Ovary (tissue), 9 donors: ENCODE measurements around the gene PRTG. TPM values are rescaled to one million over a fixed set of nuclear protein-coding genes. Genes with fewer than 3 reads are reported as not detected.

ENCODE experiments used
- DNase-seq, 5 donors: peaks; one replicate each; pipeline ENCODE4 v3.0.0-alpha.2; 2019 to 2020
- H3K27ac ChIP-seq, 2 donors: fragments of 200-600 bp; one replicate each; pipeline versions ENCODE4 v1.5.1 to v1.8.0; 2019 to 2022
- H3K27me3 ChIP-seq: fragments of 200-600 bp; one replicate; pipeline ENCODE4 v1.8.0; 2022
- H3K36me3 ChIP-seq: fragments of 200-600 bp; sonication (generic); one replicate; pipeline ENCODE4 v1.5.1; 2019
- H3K4me1 ChIP-seq: one replicate; pipeline ENCODE4 v1.8.1; 2013; ENCODE audit warnings: mild to moderate bottlenecking, moderate library complexity; ENCODE audit not compliant: insufficient read depth
- H3K4me3 ChIP-seq: fragments of 200-600 bp; sonication (generic); one replicate; pipeline ENCODE4 v1.5.1; 2017
- H3K9me3 ChIP-seq, 2 donors: fragments of 200-600 bp in 1 of 2; sonication (generic) in 1 of 2; one replicate each; pipeline versions ENCODE4 v1.5.1 to v1.8.1; 2013 to 2019; ENCODE audit warnings: mild to moderate bottlenecking in 1 of 2, moderate library complexity in 1 of 2
- CTCF ChIP-seq, 3 donors: fragments of 450-650 bp in 2 of 3; fragments of 200-600 bp in 1 of 3; IDR thresholded peaks; one replicate each; pipeline versions ENCODE4 v1.5.1 to v1.8.0; 2016 to 2022; ENCODE audit warnings: antibody characterized with exemption in 3 of 3, mild to moderate bottlenecking in 1 of 3
- EP300 ChIP-seq: sonication (generic); formaldehyde crosslinking; IDR thresholded peaks from one replicate; pipeline ENCODE4 v1.6.1; 2017; ENCODE audit warnings: antibody characterized with exemption
- POLR2A ChIP-seq: fragments of 450-650 bp; IDR thresholded peaks from one replicate; pipeline ENCODE4 v1.6.1; 2017; ENCODE audit warnings: antibody characterized with exemption, mild to moderate bottlenecking, moderate library complexity
- WGBS, 3 donors: extraction: QIAGEN DNeasy Blood & Tissue Kit in 1 of 3; methylation state at CpG; one replicate each; pipeline versions ENCODE4 v1.1.5 to v1.1.7; 2013 to 2017; 5-methylcytosine and 5-hydroxymethylcytosine counted together
- intact Hi-C, 4 donors: fragments of 100-400 bp; cut with DNase I; formaldehyde crosslinking; loops; one replicate each; pipeline versions ENCODE4 v1.11.0 to v1.15.1; 2022 to 2023
- polyA plus RNA-seq, 2 donors: library from polyadenylated mRNA; stranded (reverse); fragments of 200-250 nt in 1 of 2; fragments of 350-450 nt in 1 of 2; fragmentation: Illumina TruSeq in 1 of 2; extraction: RNeasy Lipid Tissue Mini Kit (QIAGEN cat#74804) in 1 of 2; gene quantifications; one replicate each; pipeline ENCODE4 v1.2.3, GENCODE V29; 2013 to 2014
- total RNA-seq, 7 donors: library from RNA; depleted of rRNA in 2 of 7; stranded (reverse); fragments of >200 nt in 2 of 7; fragmentation: NEBNext Ultra II Directional in 3 of 7; extraction: Animal tissue kit (Norgen Biotek cat#: 25700) in 3 of 7; gene quantifications; one replicate each; pipeline versions ENCODE4 v1.1.0 to v1.2.4, GENCODE V29; 2016 to 2023
- donor health status: DM: no; HTN: no; CAD: no; lungs with moderate emphysema.
- donor health status: DM: no; HTN: no; CAD: no.
- donor health status: Bipolar disorder and iron deficiency.
- donor health status: DM: yes; HTN: yes; CAD: no.
- donor health status: DM: no; HTN: no; CAD: no.
- donor health status: DM: yes; HTN: yes; CAD: no.

Gene PRTG
- total and polyA plus RNA-seq, 9 donors = 1.2 to 9.4 (median 6.1) TPM

DNA sequence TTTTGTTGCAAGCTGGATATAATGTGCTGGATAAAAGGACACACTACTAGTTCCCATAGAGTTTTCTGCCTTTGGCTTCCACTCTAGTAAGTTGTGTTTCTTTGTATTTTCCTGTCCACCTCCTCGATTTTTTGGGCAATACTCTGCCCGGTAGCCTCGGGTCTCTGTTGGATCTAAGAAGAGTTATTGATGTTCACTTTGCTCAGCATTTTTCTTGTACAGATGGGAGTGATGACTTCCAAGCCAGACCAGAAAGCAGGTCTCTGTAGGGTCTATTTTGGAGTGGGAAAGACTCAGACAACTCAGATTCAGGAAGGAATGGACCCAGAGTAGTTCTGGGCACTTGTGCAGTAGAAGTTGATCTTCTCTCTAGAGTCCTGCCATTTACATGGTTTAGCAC lies 36.0 kb upstream of the PRTG start:
- 67 to 81% (median 79%) methylated on average over 3 of the region's 3 CpGs for WGBS, 3 donors
- Histone ChIP-seq H3K27me3 (no peaks in the 10 kb centered on the region), H3K4me1 (no peaks in the 10 kb centered on the region), H3K4me3 (no peak overlapping the region), H3K9me3 (no peaks in the 10 kb centered on the region), H3K27ac (no peak overlapping the region), H3K36me3 (no peaks in the 10 kb centered on the region)
- no peak for DNase-seq
- intact Hi-C loops = no loop called here
- TF ChIP-seq CTCF (IDR thresholded peaks at IDR 0.05) = no peak
- no peak for TF ChIP-seq POLR2A
- no peak for TF ChIP-seq EP300

GRCh38 chr15:55775316-55775715 lies 32.4 kb upstream of the PRTG start:
- H3K36me3 ChIP-seq = no peaks in the 10 kb centered on the region
- no peaks in the 10 kb centered on the region for H3K27me3 ChIP-seq
- no peak overlapping the region for H3K4me3 ChIP-seq
- intact Hi-C loops = no loop called here
- no peak overlapping the region for H3K27ac ChIP-seq
- 76 to 83% (median 79%) methylated on average over 4 of the region's 4 CpGs for WGBS, 3 donors
- TF ChIP-seq CTCF (IDR thresholded peaks at IDR 0.05) (no peak), EP300 (no peak), POLR2A (no peak)
- H3K4me1 ChIP-seq = no peaks in the 10 kb centered on the region
- no peaks in the 10 kb centered on the region for H3K9me3 ChIP-seq
- no peak for DNase-seq

DNA sequence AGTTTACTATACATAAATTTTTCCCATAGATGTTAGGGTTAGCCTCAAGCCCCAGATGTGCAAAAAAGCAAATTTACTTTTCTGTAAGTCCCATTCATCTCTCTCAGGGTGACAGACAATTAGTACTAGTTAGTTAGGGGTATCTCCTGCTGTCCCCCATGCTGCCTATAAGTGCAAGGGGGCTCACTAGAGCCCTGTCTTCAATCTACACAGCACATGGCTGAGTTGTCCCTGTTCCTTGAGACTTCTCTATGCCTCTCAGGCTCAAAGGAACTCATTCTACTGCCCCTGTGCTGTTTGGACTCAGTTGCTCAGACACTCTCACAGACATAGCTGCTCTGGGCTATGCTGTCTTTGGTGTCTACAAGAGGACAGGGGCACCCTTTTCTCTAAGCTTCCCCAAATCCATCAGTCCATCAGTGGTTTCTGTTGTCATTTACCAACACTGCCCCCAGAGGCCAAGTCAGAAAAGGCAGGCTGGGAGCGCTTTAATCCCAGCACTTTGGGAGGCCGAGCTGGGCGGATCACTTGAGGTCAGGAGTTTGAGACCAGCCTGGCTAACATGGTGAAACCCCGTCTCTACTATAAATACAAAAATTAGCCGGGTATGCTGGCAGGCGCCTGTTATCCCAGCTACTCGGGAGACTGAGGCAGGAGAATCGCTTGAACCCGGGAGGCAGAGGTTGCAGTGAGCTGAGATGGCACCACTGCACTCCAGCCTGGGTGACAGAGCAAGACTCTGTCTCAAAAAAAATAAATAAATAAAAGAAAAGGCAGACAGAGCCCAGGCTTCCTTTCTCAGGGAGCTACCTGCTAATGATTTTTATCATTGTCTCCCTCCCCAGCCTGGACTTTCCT lies 31.4 kb upstream of the PRTG start:
- peak in 4 of 5 donors; percentile 19 to 47 (median 30) for DNase-seq
- no peak overlapping the region for H3K4me3 ChIP-seq
- H3K36me3 ChIP-seq = no peaks in the 10 kb centered on the region
- 51 to 60% (median 58%) methylated on average over 9 of the region's 9 CpGs for WGBS, 3 donors
- H3K9me3 ChIP-seq = no peaks in the 10 kb centered on the region
- no peaks in the 10 kb centered on the region for H3K27me3 ChIP-seq
- no peaks in the 10 kb centered on the region for H3K4me1 ChIP-seq
- TF ChIP-seq EP300 (no peak), POLR2A (no peak), CTCF (IDR thresholded peaks at IDR 0.05) (no peak)
- H3K27ac ChIP-seq = no peak overlapping the region
- intact Hi-C loops = no loop called here

DNA sequence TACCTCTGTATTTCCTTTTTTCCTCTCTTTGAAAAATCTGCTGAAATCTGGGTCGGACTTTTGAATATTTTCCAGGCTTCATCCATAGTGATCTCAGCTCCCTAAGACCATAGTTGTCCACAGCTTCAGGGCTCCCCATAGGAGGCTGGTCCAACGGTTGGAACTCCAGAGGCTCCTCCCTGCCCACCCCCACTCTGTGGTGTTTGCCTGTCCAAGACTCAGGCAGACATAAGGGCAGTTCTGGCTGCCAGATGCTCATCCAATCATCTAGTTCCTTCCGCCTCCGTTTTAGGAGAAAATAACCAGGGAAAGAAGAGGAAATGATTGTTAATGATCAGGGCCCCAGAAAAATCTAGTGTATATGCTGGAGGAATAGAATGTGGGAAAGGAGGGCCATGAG lies 27.9 kb upstream of the PRTG start:
- no peak for TF ChIP-seq EP300
- DNase-seq = no peak
- no peak overlapping the region for H3K4me3 ChIP-seq
- no peaks in the 10 kb centered on the region for H3K36me3 ChIP-seq
- WGBS, 3 donors = 45 to 50% (median 46%) methylated on average over 4 of the region's 4 CpGs
- no peaks in the 10 kb centered on the region for H3K27me3 ChIP-seq
- H3K9me3 ChIP-seq = no peaks in the 10 kb centered on the region
- H3K27ac ChIP-seq = no peak overlapping the region
- no peaks in the 10 kb centered on the region for H3K4me1 ChIP-seq
- intact Hi-C loops = no loop called here

DNA sequence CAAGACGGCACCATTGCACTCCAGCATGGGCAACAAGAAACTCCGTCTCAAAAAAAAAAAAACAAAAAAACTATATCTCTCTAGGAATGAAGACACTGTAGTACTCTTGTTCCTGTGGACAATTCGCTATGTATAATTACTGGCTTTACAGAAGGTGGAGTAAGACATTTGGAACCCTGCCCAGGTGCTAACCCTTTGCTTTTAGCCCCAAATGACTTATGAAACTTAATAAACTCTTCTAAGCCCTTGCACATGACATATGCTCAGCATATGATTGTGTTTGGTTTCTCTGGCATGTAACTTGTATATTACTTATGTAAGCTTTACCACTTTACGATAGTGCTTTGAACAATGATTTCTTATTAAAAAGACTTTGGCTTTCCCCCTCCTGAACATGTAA lies 27.3 kb upstream of the PRTG start:
- Histone ChIP-seq H3K27me3 (no peaks in the 10 kb centered on the region), H3K27ac (no peak overlapping the region), H3K9me3 (no peaks in the 10 kb centered on the region), H3K4me1 (no peaks in the 10 kb centered on the region), H3K4me3 (no peak overlapping the region), H3K36me3 (no peaks in the 10 kb centered on the region)
- DNase-seq = no peak
- intact Hi-C loops = no loop called here
- TF ChIP-seq POLR2A (no peak), CTCF (IDR thresholded peaks at IDR 0.05) (no peak), EP300 (no peak)
- 68 to 85% (median 77%) methylated on average over 4 of the region's 4 CpGs for WGBS, 3 donors
